ENCODE results near the gene DUSP3.
"Not testable (repeated sequence)": the region's sequence is repeated elsewhere in the genome, so short reads cannot be mapped to it uniquely, and the experiment has no call there.

Gene DUSP3

GRCh38 chr17:43805117-43805516 lies 26.3 kb upstream of the DUSP3 start:
- no peak for DNase-seq (ENCODE audit: low read depth)
- no peak for TF ChIP-seq CTCF (IDR thresholded peaks at IDR 0.05; ENCODE audit: low read depth, low read length, missing control alignments)
- no peak overlapping the region for H3K4me3 ChIP-seq (ENCODE audit: low read depth, low read length)
- in situ Hi-C loops (cut with HindIII; ENCODE audit: low sequenced_read_pairs), result no loop called here

- in situ Hi-C loops (cut with HindIII; ENCODE audit: low sequenced_read_pairs), result no loop called here
- no peak for TF ChIP-seq CTCF (IDR thresholded peaks at IDR 0.05; ENCODE audit: low read depth, low read length, missing control alignments)
- DNase-seq (ENCODE audit: low read depth), result no peak
- H3K4me3 ChIP-seq (ENCODE audit: low read depth, low read length), result no peak overlapping the region
Measured at GRCh38 chr17:43803758-43804157, 25.0 kb upstream of the DUSP3 start.

- no peak for DNase-seq (ENCODE audit: low read depth)
- H3K4me3 ChIP-seq (ENCODE audit: low read depth, low read length), result no peak overlapping the region
- no peak for TF ChIP-seq CTCF (IDR thresholded peaks at IDR 0.05; ENCODE audit: low read depth, low read length, missing control alignments)
- in situ Hi-C loops (cut with HindIII; ENCODE audit: low sequenced_read_pairs), result no loop called here
Measured at GRCh38 chr17:43801844-43802243, 23.1 kb upstream of the DUSP3 start.

DNA sequence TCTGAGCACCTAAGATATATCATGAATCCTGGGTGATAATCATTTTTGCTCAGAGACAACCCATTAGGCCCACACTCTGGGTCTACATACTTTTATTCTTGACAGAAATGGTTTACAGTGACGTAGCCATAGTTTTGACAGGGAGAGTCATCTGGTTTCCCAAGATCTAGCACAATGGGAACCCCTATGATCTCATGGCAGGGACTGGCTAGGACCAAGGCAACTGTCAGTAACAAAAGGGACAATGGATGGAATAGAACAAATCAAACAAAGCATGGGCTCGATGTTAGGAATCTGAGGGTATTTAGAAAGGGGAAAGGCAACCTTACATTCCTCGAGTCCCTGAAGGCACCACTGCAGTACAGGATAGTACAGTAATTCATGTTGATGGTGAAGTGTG lies 22.0 kb upstream of the DUSP3 start:
- TF ChIP-seq CTCF (IDR thresholded peaks at IDR 0.05; ENCODE audit: low read depth, low read length, missing control alignments), result no peak
- no peak overlapping the region for H3K4me3 ChIP-seq (ENCODE audit: low read depth, low read length)
- in situ Hi-C loops (cut with HindIII; ENCODE audit: low sequenced_read_pairs), result no loop called here
- no peak for DNase-seq (ENCODE audit: low read depth)

GRCh38 chr17:43799047-43799446 lies 20.3 kb upstream of the DUSP3 start:
- in situ Hi-C loops (cut with HindIII; ENCODE audit: low sequenced_read_pairs), result no loop called here
- no peak for DNase-seq (ENCODE audit: low read depth)
- H3K4me3 ChIP-seq (ENCODE audit: low read depth, low read length), result no peak overlapping the region
- no peak for TF ChIP-seq CTCF (IDR thresholded peaks at IDR 0.05; ENCODE audit: low read depth, low read length, missing control alignments)

- in situ Hi-C loops (cut with HindIII; ENCODE audit: low sequenced_read_pairs); H3K4me3 ChIP-seq (ENCODE audit: low read depth, low read length); DNase-seq (ENCODE audit: low read depth): not testable (repeated sequence)
Measured at GRCh38 chr17:43798024-43798423, 19.2 kb upstream of the DUSP3 start.

DNA sequence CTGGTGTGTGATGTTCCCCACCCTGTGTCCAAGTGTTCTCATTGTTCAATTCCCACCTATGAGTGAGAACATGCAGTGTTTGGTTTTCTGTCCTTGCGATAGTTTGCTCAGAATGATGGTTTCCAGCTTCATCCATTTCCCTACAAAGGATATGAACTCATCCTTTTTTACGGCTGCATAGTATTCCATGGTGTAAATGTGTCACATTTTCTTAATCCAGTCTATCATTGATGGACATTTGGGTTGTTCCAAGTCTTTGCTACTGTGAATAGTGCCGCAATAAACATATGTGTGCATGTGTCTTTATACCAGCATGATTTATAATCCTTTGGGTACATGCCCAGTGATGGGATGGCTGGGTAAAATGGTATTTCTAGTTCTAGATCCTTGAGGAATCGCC lies 13.9 kb upstream of the DUSP3 start:
- in situ Hi-C loops (cut with HindIII; ENCODE audit: low sequenced_read_pairs); H3K4me3 ChIP-seq (ENCODE audit: low read depth, low read length); DNase-seq (ENCODE audit: low read depth): not testable (repeated sequence)

DNA sequence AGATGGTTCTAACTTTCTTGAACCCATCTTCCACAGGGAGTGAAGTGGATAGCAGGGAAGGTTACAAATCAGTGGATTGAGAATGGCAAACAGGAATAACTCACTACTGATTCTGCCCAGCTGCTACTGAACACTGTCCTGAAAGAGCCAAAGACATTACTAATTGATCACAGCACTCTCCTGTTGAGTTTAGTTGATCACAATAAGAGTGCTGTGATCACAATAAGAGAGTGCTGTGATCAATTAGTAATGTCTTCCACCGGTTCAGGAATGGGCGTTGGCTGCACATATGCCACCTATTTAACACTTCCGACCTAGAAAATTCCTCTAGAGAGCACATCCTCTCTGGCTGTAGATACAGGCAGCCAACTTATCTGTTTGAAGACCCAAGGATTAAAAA lies 12.8 kb upstream of the DUSP3 start:
- in situ Hi-C loops (cut with HindIII; ENCODE audit: low sequenced_read_pairs), result no loop called here
- TF ChIP-seq CTCF (IDR thresholded peaks at IDR 0.05; ENCODE audit: low read depth, low read length, missing control alignments), result no peak
- no peak overlapping the region for H3K4me3 ChIP-seq (ENCODE audit: low read depth, low read length)
- DNase-seq (ENCODE audit: low read depth), result no peak

Data from astrocyte of the cerebellum (primary cell).